ENCODE measurements around the gene NES.

The NES gene

GRCh38 chr1:156692925-156693847 lies 16.0 kb upstream of the NES start:
- Histone ChIP-seq H3K9ac (ENCODE audit: low read depth, low read length, poor library complexity) (peak overlapping the region; percentile 38), H3K36me3 (replicated peaks in 1 of 2; ENCODE audit: control insufficient read depth in 2 of 2, insufficient read depth in 2 of 2, low read length in 2 of 2) (peaks cover 0 to 3% of the 10 kb centered on the region in 2 donors), H3K27me3 (ENCODE audit: control insufficient read depth in 3 of 3, insufficient read depth in 3 of 3, low read depth in 1 of 3, low read length in 3 of 3) (peaks cover 0 to 18% (median 0%) of the 10 kb centered on the region in 3 experiments), H4K8ac (ENCODE audit: low read depth, low read length) (no peak overlapping the region), H3K23ac (ENCODE audit: low read depth, low read length, poor library complexity) (no peak overlapping the region), H2BK15ac (ENCODE audit: low read length) (peak overlapping the region; percentile 92), H3K18ac (ENCODE audit: low read length) (peak overlapping the region; percentile 86), H2BK12ac (ENCODE audit: low read length) (peak overlapping the region; percentile 80), H3K79me1 (ENCODE audit: low read depth, low read length) (no peaks in the 10 kb centered on the region), H3K4ac (ENCODE audit: low read length) (no peak overlapping the region), H3K14ac (ENCODE audit: low read length) (no peak overlapping the region), H4K91ac (ENCODE audit: low read depth, low read length, poor library complexity) (peak overlapping the region; percentile 66), H3K27ac (replicated peaks; ENCODE audit: low read length) (peak overlapping the region; percentile 71), H3K4me1 (ENCODE audit: control insufficient read depth in 2 of 2, insufficient read depth in 1 of 2, low read depth in 1 of 2, low read length in 2 of 2) (peaks cover 47 to 56% of the 10 kb centered on the region in 2 donors), H2AFZ (ENCODE audit: low read length) (peak overlapping the region; percentile 67), H3K4me2 (ENCODE audit: insufficient read depth, low read length, poor library complexity, severe bottlenecking) (peak overlapping the region; percentile 51), H2BK5ac (ENCODE audit: low read length) (peak overlapping the region; percentile 63), H3K9me3 (replicated peaks in 1 of 2; ENCODE audit: control insufficient read depth in 2 of 2, insufficient read depth in 1 of 2, low read depth in 1 of 2, low read length in 2 of 2) (no peaks in the 10 kb centered on the region), H2AK5ac (ENCODE audit: low read depth, low read length) (peak overlapping the region; percentile 99), H3K4me3 (ENCODE audit: low read length in 2 of 2) (no peak overlapping the region), H2BK120ac (ENCODE audit: low read depth, low read length) (peak overlapping the region; percentile 98)
- peak; percentile 81 for DNase-seq (ENCODE audit: low spot score)
- WGBS, 2 donors (ENCODE audit: extremely low coverage in 2 of 2, insufficient read length in 2 of 2, insufficient replicate concordance in 1 of 2) = no CpG with 5 or more reads among the region's 16 CpGs

- peak overlapping the region; percentile 67 for H2AFZ ChIP-seq (ENCODE audit: low read length)
- DNase-seq (ENCODE audit: low spot score) = no peak
- H3K14ac ChIP-seq (ENCODE audit: low read length) = no peak overlapping the region
- peaks cover 47 to 54% of the 10 kb centered on the region in 2 donors for H3K4me1 ChIP-seq (ENCODE audit: control insufficient read depth in 2 of 2, insufficient read depth in 1 of 2, low read depth in 1 of 2, low read length in 2 of 2)
- no peak overlapping the region for H3K4me3 ChIP-seq (ENCODE audit: low read length in 2 of 2)
- H2BK5ac ChIP-seq (ENCODE audit: low read length) = peak overlapping the region; percentile 63
- peak overlapping the region; percentile 80 for H3K4ac ChIP-seq (ENCODE audit: low read length)
- H3K4me2 ChIP-seq (ENCODE audit: insufficient read depth, low read length, poor library complexity, severe bottlenecking) = peak overlapping the region; percentile 51
- H4K91ac ChIP-seq (ENCODE audit: low read depth, low read length, poor library complexity) = peak overlapping the region; percentile 66
- H2BK12ac ChIP-seq (ENCODE audit: low read length) = peak overlapping the region; percentile 95
- H3K23ac ChIP-seq (ENCODE audit: low read depth, low read length, poor library complexity) = peak overlapping the region; percentile 52
- peak overlapping the region; percentile 92 for H2BK15ac ChIP-seq (ENCODE audit: low read length)
- WGBS, 2 donors (ENCODE audit: extremely low coverage in 2 of 2, insufficient read length in 2 of 2, insufficient replicate concordance in 1 of 2) = no CpG with 5 or more reads among the region's 13 CpGs
- peak overlapping the region; percentile 98 for H2BK120ac ChIP-seq (ENCODE audit: low read depth, low read length)
- peak overlapping the region; percentile 86 for H3K18ac ChIP-seq (ENCODE audit: low read length)
- peak overlapping the region; percentile 31 for H3K9ac ChIP-seq (ENCODE audit: low read depth, low read length, poor library complexity)
- H3K27me3 ChIP-seq (ENCODE audit: control insufficient read depth in 3 of 3, insufficient read depth in 3 of 3, low read depth in 1 of 3, low read length in 3 of 3) = peaks cover 0 to 18% (median 0%) of the 10 kb centered on the region in 3 experiments
- peak overlapping the region; percentile 71 for H3K27ac ChIP-seq (replicated peaks; ENCODE audit: low read length)
- H4K8ac ChIP-seq (ENCODE audit: low read depth, low read length) = no peak overlapping the region
- H3K9me3 ChIP-seq (replicated peaks in 1 of 2; ENCODE audit: control insufficient read depth in 2 of 2, insufficient read depth in 1 of 2, low read depth in 1 of 2, low read length in 2 of 2) = no peaks in the 10 kb centered on the region
- no peaks in the 10 kb centered on the region for H3K36me3 ChIP-seq (replicated peaks in 1 of 2; ENCODE audit: control insufficient read depth in 2 of 2, insufficient read depth in 2 of 2, low read length in 2 of 2)
- H3K79me1 ChIP-seq (ENCODE audit: low read depth, low read length) = no peaks in the 10 kb centered on the region
- peak overlapping the region; percentile 99 for H2AK5ac ChIP-seq (ENCODE audit: low read depth, low read length)
These were observed 15.3 kb upstream of the NES start for GRCh38 chr1:156692441-156692924.

- Histone ChIP-seq H3K27me3 (ENCODE audit: control insufficient read depth in 3 of 3, insufficient read depth in 3 of 3, low read depth in 1 of 3, low read length in 3 of 3) (peaks cover 0 to 18% (median 0%) of the 10 kb centered on the region in 3 experiments), H3K79me1 (ENCODE audit: low read depth, low read length) (no peaks in the 10 kb centered on the region), H3K4ac (ENCODE audit: low read length) (peak overlapping the region; percentile 80), H2BK120ac (ENCODE audit: low read depth, low read length) (peak overlapping the region; percentile 98), H3K9ac (ENCODE audit: low read depth, low read length, poor library complexity) (no peak overlapping the region), H3K9me3 (replicated peaks in 1 of 2; ENCODE audit: control insufficient read depth in 2 of 2, insufficient read depth in 1 of 2, low read depth in 1 of 2, low read length in 2 of 2) (no peaks in the 10 kb centered on the region), H3K27ac (replicated peaks; ENCODE audit: low read length) (peak overlapping the region; percentile 71), H3K23ac (ENCODE audit: low read depth, low read length, poor library complexity) (peak overlapping the region; percentile 52), H2BK5ac (ENCODE audit: low read length) (peak overlapping the region; percentile 63), H2BK12ac (ENCODE audit: low read length) (peak overlapping the region; percentile 95), H3K14ac (ENCODE audit: low read length) (no peak overlapping the region), H2AK5ac (ENCODE audit: low read depth, low read length) (peak overlapping the region; percentile 99), H4K8ac (ENCODE audit: low read depth, low read length) (no peak overlapping the region), H3K4me3 (ENCODE audit: low read length in 2 of 2) (peak overlapping the region in 1 of 2 donors; percentile 22), H4K91ac (ENCODE audit: low read depth, low read length, poor library complexity) (peak overlapping the region; percentile 66), H3K4me2 (ENCODE audit: insufficient read depth, low read length, poor library complexity, severe bottlenecking) (peak overlapping the region; percentile 36), H2BK15ac (ENCODE audit: low read length) (peak overlapping the region; percentile 92), H3K4me1 (ENCODE audit: control insufficient read depth in 2 of 2, insufficient read depth in 1 of 2, low read depth in 1 of 2, low read length in 2 of 2) (peaks cover 47 to 51% of the 10 kb centered on the region in 2 donors), H2AFZ (ENCODE audit: low read length) (peak overlapping the region; percentile 67), H3K18ac (ENCODE audit: low read length) (peak overlapping the region; percentile 86), H3K36me3 (replicated peaks in 1 of 2; ENCODE audit: control insufficient read depth in 2 of 2, insufficient read depth in 2 of 2, low read length in 2 of 2) (no peaks in the 10 kb centered on the region)
- no CpG with 5 or more reads among the region's 20 CpGs for WGBS, 2 donors (ENCODE audit: extremely low coverage in 2 of 2, insufficient read length in 2 of 2, insufficient replicate concordance in 1 of 2)
- no peak for DNase-seq (ENCODE audit: low spot score)
These were observed 14.6 kb upstream of the NES start for GRCh38 chr1:156691665-156692440.

Measured in neuronal stem cell (in vitro differentiated cells).